HL-60 (cell line): ENCODE data around the gene OPRL1.

Experiments
- DNase-seq, 2 experiments: peaks; one replicate each; pipeline ENCODE4 v3.0.0-alpha.2; 2010 to 2020; ENCODE audit warnings: low read depth in 1 of 2, low spot score in 1 of 2
- H3K27ac ChIP-seq: fragments of 250-450 bp; sonication (Bioruptor Pico); replicated peaks from 2 replicates; pipeline ENCODE4 v1.5.1; 2020; ENCODE audit warnings: mild to moderate bottlenecking, moderate library complexity
- H3K27me3 ChIP-seq: fragments of 250-450 bp; sonication (Bioruptor Pico); 2 replicates; pipeline ENCODE4 v1.5.1; 2021; ENCODE audit warnings: mild to moderate bottlenecking, moderate library complexity; ENCODE audit not compliant: insufficient read depth, poor library complexity, severe bottlenecking
- H3K4me3 ChIP-seq: replicated peaks from 2 replicates; pipeline ENCODE4 v1.5.1; 2011; ENCODE audit warnings: mild to moderate bottlenecking, control low read depth, low read length; ENCODE audit not compliant: insufficient read depth
- CTCF ChIP-seq: IDR thresholded peaks from one replicate; pipeline ENCODE4 v1.5.1; 2011; ENCODE audit warnings: low read length, control low read depth, inconsistent platforms; ENCODE audit not compliant: insufficient read depth
- GABPA ChIP-seq: IDR thresholded peaks from 2 replicates; pipeline ENCODE4 v1.6.1; 2012; ENCODE audit warnings: low read depth
- POLR2AphosphoS5 ChIP-seq: IDR thresholded peaks from 2 replicates; pipeline ENCODE4 v1.6.1; 2012; ENCODE audit warnings: low read depth
- SPI1 ChIP-seq: IDR thresholded peaks from 2 replicates; pipeline ENCODE4 v1.6.1; 2012; ENCODE audit warnings: low read depth, mild to moderate bottlenecking, borderline replicate concordance
- TF ChIP-seq, protein P1 (sequence below): IDR thresholded peaks from 2 replicates; pipeline ENCODE4 v1.6.1; 2012; ENCODE audit warnings: low read depth; ENCODE audit not compliant: insufficient replicate concordance

The OPRL1 gene

DNA sequence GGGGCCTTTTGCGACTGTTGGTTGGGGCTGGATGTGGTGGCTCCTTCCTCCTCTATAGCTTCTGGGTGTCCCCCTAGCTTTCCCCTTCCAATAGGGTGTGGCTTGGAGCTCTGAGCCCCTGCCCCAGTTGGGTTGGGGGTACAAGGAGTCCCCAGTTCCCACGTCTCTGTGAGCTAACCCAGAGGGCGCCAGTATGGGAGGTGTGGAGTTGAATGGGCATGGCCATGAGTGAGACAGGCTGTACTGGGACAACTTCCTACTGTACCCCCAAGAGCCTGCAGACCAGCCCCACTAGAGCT, 42.7 kb upstream of the OPRL1 start:
- TF ChIP-seq, protein P1, sequence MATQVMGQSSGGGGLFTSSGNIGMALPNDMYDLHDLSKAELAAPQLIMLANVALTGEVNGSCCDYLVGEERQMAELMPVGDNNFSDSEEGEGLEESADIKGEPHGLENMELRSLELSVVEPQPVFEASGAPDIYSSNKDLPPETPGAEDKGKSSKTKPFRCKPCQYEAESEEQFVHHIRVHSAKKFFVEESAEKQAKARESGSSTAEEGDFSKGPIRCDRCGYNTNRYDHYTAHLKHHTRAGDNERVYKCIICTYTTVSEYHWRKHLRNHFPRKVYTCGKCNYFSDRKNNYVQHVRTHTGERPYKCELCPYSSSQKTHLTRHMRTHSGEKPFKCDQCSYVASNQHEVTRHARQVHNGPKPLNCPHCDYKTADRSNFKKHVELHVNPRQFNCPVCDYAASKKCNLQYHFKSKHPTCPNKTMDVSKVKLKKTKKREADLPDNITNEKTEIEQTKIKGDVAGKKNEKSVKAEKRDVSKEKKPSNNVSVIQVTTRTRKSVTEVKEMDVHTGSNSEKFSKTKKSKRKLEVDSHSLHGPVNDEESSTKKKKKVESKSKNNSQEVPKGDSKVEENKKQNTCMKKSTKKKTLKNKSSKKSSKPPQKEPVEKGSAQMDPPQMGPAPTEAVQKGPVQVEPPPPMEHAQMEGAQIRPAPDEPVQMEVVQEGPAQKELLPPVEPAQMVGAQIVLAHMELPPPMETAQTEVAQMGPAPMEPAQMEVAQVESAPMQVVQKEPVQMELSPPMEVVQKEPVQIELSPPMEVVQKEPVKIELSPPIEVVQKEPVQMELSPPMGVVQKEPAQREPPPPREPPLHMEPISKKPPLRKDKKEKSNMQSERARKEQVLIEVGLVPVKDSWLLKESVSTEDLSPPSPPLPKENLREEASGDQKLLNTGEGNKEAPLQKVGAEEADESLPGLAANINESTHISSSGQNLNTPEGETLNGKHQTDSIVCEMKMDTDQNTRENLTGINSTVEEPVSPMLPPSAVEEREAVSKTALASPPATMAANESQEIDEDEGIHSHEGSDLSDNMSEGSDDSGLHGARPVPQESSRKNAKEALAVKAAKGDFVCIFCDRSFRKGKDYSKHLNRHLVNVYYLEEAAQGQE, result no peak
- no peak for TF ChIP-seq CTCF
- TF ChIP-seq GABPA, result no peak
- TF ChIP-seq POLR2AphosphoS5, result no peak
- TF ChIP-seq SPI1, result no peak
- no peak overlapping the region for H3K27ac ChIP-seq
- peaks cover 6% of the 10 kb centered on the region for H3K27me3 ChIP-seq
- no peak for DNase-seq
- no peak overlapping the region for H3K4me3 ChIP-seq

- H3K27ac ChIP-seq, result no peak overlapping the region
These were observed 42.2 kb upstream of the OPRL1 start for GRCh38 chr20:64037498-64038213.

DNA sequence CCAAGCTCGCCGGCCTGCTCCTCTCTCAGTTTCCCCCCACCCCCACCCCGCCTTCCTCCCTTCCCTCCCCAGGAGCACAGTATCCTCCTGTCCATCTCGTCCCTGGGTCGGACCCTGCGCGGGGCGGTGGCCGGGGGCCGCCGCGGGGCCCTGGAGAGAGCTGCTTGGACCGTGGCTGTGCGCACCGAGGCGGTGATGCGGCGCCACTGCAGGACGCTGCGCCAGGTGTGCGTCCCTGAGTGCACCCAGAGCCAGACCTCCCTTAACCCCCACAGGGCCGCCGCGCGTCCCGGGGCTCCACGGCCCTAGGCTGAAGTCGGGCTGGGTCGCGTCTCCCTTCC, 41.7 kb upstream of the OPRL1 start:
- H3K27me3 ChIP-seq, result peaks cover 6% of the 10 kb centered on the region
- TF ChIP-seq GABPA (no peak), POLR2AphosphoS5 (no peak), CTCF (no peak), SPI1 (no peak)
- TF ChIP-seq, protein P1, result no peak
- DNase-seq, result peak in 1 of 2 experiments; percentile 18
- H3K4me3 ChIP-seq, result no peak overlapping the region
- no peak overlapping the region for H3K27ac ChIP-seq

More at GRCh38 chr20:64037498-64038213, 42.2 kb upstream of the OPRL1 start:
- H3K27me3 ChIP-seq, result peaks cover 6% of the 10 kb centered on the region
- TF ChIP-seq GABPA (no peak), POLR2AphosphoS5 (no peak), SPI1 (no peak), CTCF (no peak)
- TF ChIP-seq, protein P1, result no peak
- no peak for DNase-seq
- no peak overlapping the region for H3K4me3 ChIP-seq
